ENCODE measurements around the gene NID1.

NID1 gene

DNA sequence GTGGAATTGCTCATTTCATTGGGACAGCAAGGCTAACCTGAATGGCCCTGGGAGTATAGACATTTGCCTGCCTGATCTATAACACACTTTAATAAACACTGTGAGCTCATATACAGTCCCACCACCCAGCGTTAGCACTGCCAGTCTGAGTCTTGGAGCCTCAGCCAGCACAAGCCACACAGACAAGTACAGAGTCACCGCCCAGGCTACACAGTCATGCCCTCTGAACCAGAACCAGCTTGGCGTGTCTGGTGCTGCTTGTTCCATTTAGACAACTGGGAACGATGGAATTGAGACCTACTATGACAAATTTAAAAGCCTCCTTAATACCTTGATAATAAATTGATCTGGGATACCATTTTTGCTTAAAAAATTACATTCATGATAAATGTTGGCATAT, 31.6 kb downstream of the NID1 start:
- H3K27me3 ChIP-seq (ENCODE audit: insufficient read depth, low read depth) = no peaks in the 10 kb centered on the region
- no peak overlapping the region for H2AFZ ChIP-seq (ENCODE audit: low read depth)
- H3K79me2 ChIP-seq (ENCODE audit: insufficient read depth, low read depth) = no peaks in the 10 kb centered on the region
- TF ChIP-seq, protein P1, sequence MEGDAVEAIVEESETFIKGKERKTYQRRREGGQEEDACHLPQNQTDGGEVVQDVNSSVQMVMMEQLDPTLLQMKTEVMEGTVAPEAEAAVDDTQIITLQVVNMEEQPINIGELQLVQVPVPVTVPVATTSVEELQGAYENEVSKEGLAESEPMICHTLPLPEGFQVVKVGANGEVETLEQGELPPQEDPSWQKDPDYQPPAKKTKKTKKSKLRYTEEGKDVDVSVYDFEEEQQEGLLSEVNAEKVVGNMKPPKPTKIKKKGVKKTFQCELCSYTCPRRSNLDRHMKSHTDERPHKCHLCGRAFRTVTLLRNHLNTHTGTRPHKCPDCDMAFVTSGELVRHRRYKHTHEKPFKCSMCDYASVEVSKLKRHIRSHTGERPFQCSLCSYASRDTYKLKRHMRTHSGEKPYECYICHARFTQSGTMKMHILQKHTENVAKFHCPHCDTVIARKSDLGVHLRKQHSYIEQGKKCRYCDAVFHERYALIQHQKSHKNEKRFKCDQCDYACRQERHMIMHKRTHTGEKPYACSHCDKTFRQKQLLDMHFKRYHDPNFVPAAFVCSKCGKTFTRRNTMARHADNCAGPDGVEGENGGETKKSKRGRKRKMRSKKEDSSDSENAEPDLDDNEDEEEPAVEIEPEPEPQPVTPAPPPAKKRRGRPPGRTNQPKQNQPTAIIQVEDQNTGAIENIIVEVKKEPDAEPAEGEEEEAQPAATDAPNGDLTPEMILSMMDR (conservative IDR thresholded peaks at IDR 0.05; ENCODE audit: low read depth, low read length) = no peak
- H3K36me3 ChIP-seq (ENCODE audit: insufficient read depth) = no peaks in the 10 kb centered on the region
- no peak overlapping the region for H3K9ac ChIP-seq
- no peak overlapping the region for H3K27ac ChIP-seq
- H3K4me3 ChIP-seq (IDR thresholded peaks at IDR 0.05; ENCODE audit: insufficient read depth, low read depth, low read length) = no peak overlapping the region
- no peaks in the 10 kb centered on the region for H3K4me1 ChIP-seq (ENCODE audit: low read depth, poor library complexity, severe bottlenecking)
- H4K20me1 ChIP-seq (ENCODE audit: insufficient read depth) = no peaks in the 10 kb centered on the region
- no peak overlapping the region for H3K4me2 ChIP-seq

GRCh38 chr1:236030534-236030933, 34.4 kb downstream of the NID1 start:
- no peaks in the 10 kb centered on the region for H3K27me3 ChIP-seq (ENCODE audit: insufficient read depth, low read depth)
- H3K4me2 ChIP-seq = no peak overlapping the region
- no peak overlapping the region for H3K9ac ChIP-seq
- no peaks in the 10 kb centered on the region for H3K4me1 ChIP-seq (ENCODE audit: low read depth, poor library complexity, severe bottlenecking)
- H3K27ac ChIP-seq = no peak overlapping the region
- no peaks in the 10 kb centered on the region for H3K79me2 ChIP-seq (ENCODE audit: insufficient read depth, low read depth)
- no peak overlapping the region for H3K4me3 ChIP-seq (IDR thresholded peaks at IDR 0.05; ENCODE audit: insufficient read depth, low read depth, low read length)
- H2AFZ ChIP-seq (ENCODE audit: low read depth) = no peak overlapping the region
- no peaks in the 10 kb centered on the region for H3K36me3 ChIP-seq (ENCODE audit: insufficient read depth)
- TF ChIP-seq, protein P1 (conservative IDR thresholded peaks at IDR 0.05; ENCODE audit: low read depth, low read length) = no peak
- H4K20me1 ChIP-seq (ENCODE audit: insufficient read depth) = no peaks in the 10 kb centered on the region

DNA sequence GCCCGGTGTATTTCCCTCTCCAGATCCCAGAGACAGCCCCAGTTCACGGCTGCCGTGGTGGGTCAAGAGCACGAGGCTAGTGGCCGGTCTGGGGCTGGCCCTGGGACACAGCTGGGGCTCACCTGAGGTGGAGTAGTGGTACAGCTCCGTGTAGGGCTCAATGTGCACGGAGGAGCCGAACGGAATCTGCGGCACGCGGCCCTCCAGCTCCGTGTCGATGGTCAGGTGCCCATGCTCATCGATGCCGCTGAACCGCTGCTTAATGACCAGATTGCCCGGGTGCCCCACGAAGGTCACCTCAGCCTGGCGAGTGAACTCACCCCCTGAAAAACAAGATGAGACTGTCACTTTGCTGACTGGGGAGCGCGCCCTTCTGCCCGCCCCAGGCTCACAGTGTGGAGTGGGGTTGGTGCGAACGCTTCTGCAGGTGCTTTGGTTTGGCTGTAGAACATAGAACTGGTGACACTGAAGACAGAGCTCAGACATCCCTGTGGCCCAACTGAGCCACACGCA, 35.4 kb downstream of the NID1 start:
- no peaks in the 10 kb centered on the region for H3K36me3 ChIP-seq (ENCODE audit: insufficient read depth)
- no peak overlapping the region for H3K4me2 ChIP-seq
- no peak overlapping the region for H2AFZ ChIP-seq (ENCODE audit: low read depth)
- no peak overlapping the region for H3K9ac ChIP-seq
- no peak overlapping the region for H3K4me3 ChIP-seq (IDR thresholded peaks at IDR 0.05; ENCODE audit: insufficient read depth, low read depth, low read length)
- H3K27ac ChIP-seq = no peak overlapping the region
- H4K20me1 ChIP-seq (ENCODE audit: insufficient read depth) = no peaks in the 10 kb centered on the region
- TF ChIP-seq, protein P1 (conservative IDR thresholded peaks at IDR 0.05; ENCODE audit: low read depth, low read length) = no peak
- no peaks in the 10 kb centered on the region for H3K27me3 ChIP-seq (ENCODE audit: insufficient read depth, low read depth)
- no peaks in the 10 kb centered on the region for H3K4me1 ChIP-seq (ENCODE audit: low read depth, poor library complexity, severe bottlenecking)
- no peaks in the 10 kb centered on the region for H3K79me2 ChIP-seq (ENCODE audit: insufficient read depth, low read depth)

DNA sequence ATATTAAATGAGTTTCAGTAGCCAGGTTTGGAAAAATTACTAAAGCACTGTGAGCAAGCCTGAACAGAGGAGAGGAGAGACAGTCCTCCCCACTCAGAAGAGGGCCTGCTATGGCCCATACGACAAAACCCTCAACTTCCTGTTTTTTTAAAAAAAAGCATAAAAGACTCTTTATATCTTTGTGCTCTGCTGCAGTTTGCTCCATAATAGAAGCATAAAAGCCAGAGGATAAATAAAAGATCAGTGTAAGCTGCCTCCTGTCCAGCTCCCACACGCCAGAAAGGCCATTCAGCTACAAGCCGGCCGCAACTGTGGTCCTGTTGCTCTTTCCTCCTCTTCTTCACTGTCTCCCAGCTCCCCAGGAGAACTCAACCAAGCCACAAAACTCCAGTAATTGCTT, 37.8 kb downstream of the NID1 start:
- Histone ChIP-seq H2AFZ (ENCODE audit: low read depth) (no peak overlapping the region), H3K79me2 (ENCODE audit: insufficient read depth, low read depth) (no peaks in the 10 kb centered on the region), H3K27me3 (ENCODE audit: insufficient read depth, low read depth) (no peaks in the 10 kb centered on the region), H4K20me1 (ENCODE audit: insufficient read depth) (no peaks in the 10 kb centered on the region), H3K36me3 (ENCODE audit: insufficient read depth) (no peaks in the 10 kb centered on the region), H3K4me1 (ENCODE audit: low read depth, poor library complexity, severe bottlenecking) (no peaks in the 10 kb centered on the region), H3K4me2 (no peak overlapping the region), H3K27ac (no peak overlapping the region), H3K9ac (no peak overlapping the region), H3K4me3 (IDR thresholded peaks at IDR 0.05; ENCODE audit: insufficient read depth, low read depth, low read length) (no peak overlapping the region)
- TF ChIP-seq, protein P1 (conservative IDR thresholded peaks at IDR 0.05; ENCODE audit: low read depth, low read length) = no peak
